K562 (cell line): ENCODE data around the gene GLT8D2. TPM values are rescaled to one million over a fixed set of nuclear protein-coding genes. Genes with fewer than 3 reads are reported as not detected.

Experiments used
- AFF1 ChIP-seq, 2 experiments: fragments of 450-650 bp; IDR thresholded peaks; 2 replicates each; pipeline ENCODE4 v1.6.1; 2018; ENCODE audit warnings: mild to moderate bottlenecking in 2 of 2, low read depth in 1 of 2; ENCODE audit not compliant: partially characterized antibody in 2 of 2
- ATF2 ChIP-seq: sonication (generic); formaldehyde crosslinking; IDR thresholded peaks from 2 replicates; pipeline ENCODE4 v1.8.1; 2022; ENCODE audit warnings: missing genetic modification reagents
- CAMTA2 ChIP-seq: fragments of 250-450 bp; sonication (Bioruptor Pico); conservative IDR thresholded peaks from 2 replicates; pipeline ENCODE4 v1.5.1; 2022
- DACH1 ChIP-seq: fragments of 450-650 bp; IDR thresholded peaks from 2 replicates; pipeline ENCODE4 v1.6.1; 2018; ENCODE audit not compliant: partially characterized antibody
- ETV1 ChIP-seq: fragments of 450-650 bp; conservative IDR thresholded peaks from 2 replicates; pipeline ENCODE4 v1.6.1; 2016; ENCODE audit warnings: missing genetic modification characterization, control low read depth, low read depth, missing compliant biosample characterization
- FOXA1 ChIP-seq: fragments of 450-650 bp; IDR thresholded peaks from 2 replicates; pipeline ENCODE4 v1.6.1; 2016; ENCODE audit warnings: mild to moderate bottlenecking, borderline replicate concordance
- HMGN3 ChIP-seq: IDR thresholded peaks from 2 replicates; pipeline ENCODE4 v1.6.1; 2011; ENCODE audit warnings: borderline replicate concordance, low read depth, mild to moderate bottlenecking, mixed read lengths, low read length; ENCODE audit not compliant: insufficient read length; ENCODE audit errors: extremely low read depth
- HNRNPK ChIP-seq: fragments of 200-400 bp; formaldehyde crosslinking; IDR thresholded peaks from one replicate; pipeline ENCODE4 v1.6.1; 2018; ENCODE audit warnings: mild to moderate bottlenecking, low read depth, low read length; ENCODE audit not compliant: poor library complexity, severe bottlenecking
- NFIX ChIP-seq: fragments of 250-450 bp; sonication (Bioruptor Pico); IDR thresholded peaks from 2 replicates; pipeline ENCODE4 v1.4.0; 2020; ENCODE audit warnings: low read depth, mild to moderate bottlenecking, moderate library complexity
- NR4A1 ChIP-seq, 2 experiments: fragments of 250-450 bp in 1 of 2; fragments of 450-650 bp in 1 of 2; sonication (Bioruptor Pico) in 1 of 2; IDR thresholded peaks; 2 replicates each; pipeline versions ENCODE4 v1.4.0 to v1.6.1; 2016 to 2020; ENCODE audit warnings: mild to moderate bottlenecking in 2 of 2, missing compliant biosample characterization in 1 of 2, missing genetic modification characterization in 1 of 2, moderate library complexity in 1 of 2
- POLR3G ChIP-seq: IDR thresholded peaks from 2 replicates; pipeline ENCODE4 v1.6.1; 2011; ENCODE audit not compliant: insufficient read length, insufficient replicate concordance; ENCODE audit errors: extremely low read depth
- TEAD1 ChIP-seq, 2 experiments: fragments of 450-650 bp in 1 of 2; sonication (generic) in 1 of 2; formaldehyde crosslinking; IDR thresholded peaks; 2 replicates each; pipeline versions ENCODE4 v1.4.0 to v1.8.0; 2020 to 2022; ENCODE audit warnings: mild to moderate bottlenecking in 2 of 2, missing genetic modification reagents in 1 of 2
- THAP12 ChIP-seq: fragments of 250-450 bp; sonication (Bioruptor Pico); IDR thresholded peaks from 2 replicates; pipeline ENCODE4 v1.9.0; 2021; ENCODE audit warnings: mild to moderate bottlenecking, inconsistent platforms
- THRA ChIP-seq: fragments of 450-650 bp; IDR thresholded peaks from 2 replicates; pipeline ENCODE4 v1.6.1; 2017; ENCODE audit warnings: mild to moderate bottlenecking, moderate library complexity
- ZNF133 ChIP-seq: fragments of 250-450 bp; sonication (Bioruptor Pico); IDR thresholded peaks from 2 replicates; pipeline ENCODE4 v1.4.0; 2020; ENCODE audit warnings: mild to moderate bottlenecking
- ZNF212 ChIP-seq: fragments of 450-650 bp; formaldehyde crosslinking; IDR thresholded peaks from 2 replicates; pipeline ENCODE4 v1.4.0; 2020; ENCODE audit warnings: mild to moderate bottlenecking
- polyA plus RNA-seq, 8 experiments: library from polyadenylated mRNA; depleted of rRNA in 4 of 8; stranded (reverse) in 5 of 8; unstranded in 3 of 8; fragments of >200 nt; fragmentation: Nextera tagmentation in 2 of 8; fragmentation: Illumina TruSeq in 1 of 8; extraction: Ambion mirVana in 2 of 8; extraction: Trizol in 1 of 8; gene quantifications; 2 replicates each; pipeline versions ENCODE4 v1.2.1 to v1.2.3, GENCODE V29; 2011 to 2014; ENCODE audit warnings: inconsistent platforms in 1 of 8, missing spikeins in 1 of 8
- total RNA-seq, 7 experiments: library from RNA; depleted of rRNA in 6 of 7; stranded (reverse); fragments of >200 nt in 6 of 7; fragmentation: Illumina TruSeq in 2 of 7; extraction: Trizol in 2 of 7; gene quantifications; 2 replicates each; pipeline versions ENCODE4 v1.2.1 to v1.2.3, GENCODE V29; 2011 to 2021; ENCODE audit warnings: low replicate concordance in 1 of 7

Gene GLT8D2
- total and polyA plus RNA-seq, 9 of the 15 experiments (the other 6 are each of a cell fraction or from before 2014, with no cell fraction given): 0.18 to 0.27 (median 0.18) TPM; not detected in 6

GRCh38 chr12:103965590-103966504 lies 84.1 kb downstream of the GLT8D2 start, which contains the start of gene TDG (continued):
- TF ChIP-seq NFIX (CRISPR knock-in tag) (no peak), HMGN3 (peak; percentile 65), ZNF133 (CRISPR knock-in tag) (no peak), THAP12 (CRISPR knock-in tag) (peak; percentile 67; the same call in 1 of the 2 replicates), FOXA1 (no peak), HNRNPK (no peak), POLR3G (no peak), NR4A1 (CRISPR knock-in tag; IDR thresholded peaks at IDR 0.05) (no peak), NR4A1 (tag; IDR thresholded peaks at IDR 0.05) (no peak), ETV1 (peak; percentile 75), DACH1 (no peak), TEAD1 (CRISPR knock-in tag; IDR thresholded peaks at IDR 0.05) (peak in 1 of 2 experiments; percentile 76; a peak in 2 of 4 replicates), CAMTA2 (CRISPR knock-in tag) (no peak), ATF2 (CRISPR knock-in tag) (no peak), AFF1 (IDR thresholded peaks at IDR 0.05; ENCODE audit: low read depth in 1 of 2, partially characterized antibody in 2 of 2) (peak; percentile 33 to 68), ZNF212 (no peak), THRA (no peak)
